Activated T-cell treated with anti-CD3 and anti-CD28 coated beads, Interleukin-2, amount 50 U/mL, for 1 hour (primary cell): Measurements from ENCODE around the gene STX8.
"Not testable (repeated sequence)": the region's sequence is repeated elsewhere in the genome, so short reads cannot be mapped to it uniquely, and the experiment has no call there.

Experiments
- DNase-seq: peaks from one replicate; pipeline ENCODE4 v3.0.0-alpha.2; 2020

The STX8 gene

DNA sequence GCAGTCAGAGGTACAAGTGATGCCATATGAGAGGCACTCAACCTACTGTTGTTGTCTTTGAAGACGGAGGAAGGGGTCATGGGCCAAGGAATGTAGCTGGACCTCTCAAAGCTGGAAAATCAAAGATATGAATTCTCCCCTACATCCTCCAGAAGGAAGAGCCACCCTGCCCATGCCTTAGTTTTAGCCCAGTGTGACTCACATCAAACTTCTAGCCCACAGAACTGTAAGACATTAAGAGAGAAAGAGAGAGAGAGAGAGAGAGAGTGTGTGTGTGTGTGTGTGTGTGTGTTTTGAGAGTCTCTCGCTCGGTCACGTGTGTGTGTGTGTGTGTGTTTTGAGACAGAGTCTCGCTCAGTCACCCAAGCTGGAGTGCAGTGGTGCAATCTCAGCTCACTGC lies 87.1 kb downstream of the STX8 start:
- no peak for DNase-seq

DNA sequence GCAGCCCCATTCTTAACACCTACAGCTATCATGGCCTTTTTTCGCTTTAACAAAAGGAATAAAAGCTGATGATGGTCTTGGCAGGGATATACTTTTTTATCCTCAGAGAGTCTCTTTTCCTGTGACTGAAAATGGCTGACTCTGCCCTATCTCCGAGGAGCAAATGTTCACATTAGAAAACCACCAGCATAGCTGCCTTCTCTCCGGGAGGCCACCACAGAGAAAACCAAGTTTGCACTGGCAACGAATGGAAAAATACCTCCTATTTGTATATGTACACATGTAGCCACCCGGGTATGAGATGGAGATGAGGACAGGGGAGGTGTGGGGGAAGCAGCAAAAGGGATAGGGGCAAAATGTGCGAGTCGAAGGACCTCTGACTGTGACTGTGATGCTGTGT lies 88.2 kb downstream of the STX8 start:
- no peak for DNase-seq

DNA sequence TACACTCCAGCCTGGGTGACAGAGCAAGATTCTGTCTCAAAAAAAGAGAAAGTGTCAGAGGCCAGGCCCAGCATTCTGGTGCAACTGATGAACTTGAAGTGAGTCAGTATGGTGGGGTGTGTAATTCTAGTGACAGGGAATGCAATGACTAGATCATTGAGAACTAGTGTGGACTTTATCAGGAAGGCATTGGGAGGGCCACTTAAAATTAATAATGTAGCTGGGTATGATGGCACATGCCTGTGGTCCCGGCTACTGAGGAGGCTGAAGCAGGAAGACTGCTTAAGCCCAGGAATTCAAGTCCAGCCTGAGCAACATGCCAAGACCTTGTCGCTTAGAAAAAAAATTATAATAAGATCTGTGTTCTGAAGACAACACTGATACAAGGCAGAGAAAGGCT lies 90.8 kb downstream of the STX8 start:
- no peak for DNase-seq

DNA sequence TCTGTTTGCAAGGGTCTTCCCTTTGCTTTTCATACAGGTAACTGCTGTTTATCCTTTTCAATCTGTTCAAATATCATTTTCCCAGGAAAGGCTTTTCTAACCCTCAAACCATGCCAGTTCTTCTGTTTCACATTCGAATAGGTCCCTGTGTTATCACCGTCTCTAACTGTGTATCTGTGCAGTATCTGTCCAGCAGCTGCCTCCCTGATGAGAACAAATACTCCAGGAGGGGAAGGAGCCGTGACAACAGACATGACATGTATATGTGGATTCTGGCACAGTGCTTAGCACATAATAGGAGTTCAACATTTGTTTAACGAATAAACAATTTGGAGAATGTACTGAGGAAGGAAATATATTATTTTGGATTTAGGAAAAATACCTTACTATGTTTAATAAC lies 95.7 kb downstream of the STX8 start:
- DNase-seq, result no peak

DNA sequence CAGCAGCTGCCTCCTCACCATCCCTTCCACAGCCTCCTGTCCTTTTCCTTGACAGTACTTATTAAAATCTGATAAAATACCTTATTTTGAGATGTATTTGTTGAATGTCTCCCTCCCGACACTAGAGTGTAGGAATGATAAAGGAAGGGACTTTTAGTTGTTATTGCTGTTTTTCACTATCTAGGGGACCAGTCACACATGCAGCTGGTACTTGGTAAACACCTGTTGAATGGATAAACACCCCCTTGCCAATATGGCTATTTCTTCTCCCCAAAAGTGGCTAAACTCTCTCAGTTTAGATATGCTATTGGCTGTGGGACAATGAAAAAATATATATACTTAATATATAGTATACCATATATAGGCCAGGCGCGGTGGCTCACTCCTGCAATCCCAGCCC lies 96.7 kb downstream of the STX8 start:
- DNase-seq, result no peak

DNA sequence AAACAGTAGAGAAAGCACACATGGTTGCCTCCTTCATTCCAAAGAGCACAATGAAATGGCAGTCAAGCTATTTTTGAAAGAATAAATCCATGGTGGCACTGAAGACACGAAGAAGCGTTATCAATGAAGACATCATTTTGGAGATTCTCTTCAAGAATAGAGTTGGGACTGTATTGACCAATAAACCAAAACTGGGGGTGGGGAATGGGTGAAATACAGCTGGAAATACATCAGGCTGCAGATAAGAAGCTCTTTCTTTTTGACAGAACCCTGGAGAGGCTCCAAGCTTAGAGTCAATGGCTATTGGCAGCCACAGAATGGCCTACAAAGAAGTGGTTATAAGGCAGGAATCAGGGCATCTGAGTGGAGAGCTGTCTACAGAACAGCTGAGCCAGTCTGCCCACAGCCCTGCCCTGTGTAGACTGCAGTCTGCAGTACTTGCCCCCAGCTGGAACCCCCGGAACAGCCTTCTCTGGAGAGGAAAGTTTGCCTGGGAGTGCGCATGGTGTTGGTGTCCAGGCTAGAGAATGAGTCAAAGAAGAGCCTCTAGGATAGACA lies 100.4 kb downstream of the STX8 start:
- DNase-seq, result no peak

DNA sequence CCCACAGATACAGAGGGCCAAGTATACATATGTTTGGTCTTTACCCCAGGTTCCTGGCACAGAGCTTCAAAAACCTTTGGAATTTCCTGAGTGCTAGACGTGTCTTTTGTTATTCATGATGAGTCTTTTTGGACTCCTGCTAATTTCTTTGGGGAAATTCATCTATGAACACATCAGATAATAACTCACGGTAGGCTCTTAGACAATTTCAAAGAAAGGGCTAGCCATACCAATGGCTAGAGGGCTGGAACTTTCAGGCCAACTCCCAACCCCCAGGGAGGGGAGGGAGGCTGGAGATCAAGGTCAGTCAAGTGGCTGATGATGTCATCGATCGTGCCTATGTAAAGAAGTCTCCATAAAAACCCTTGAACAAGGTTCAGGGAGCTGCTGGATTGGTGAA lies 101.9 kb downstream of the STX8 start:
- no peak for DNase-seq

DNA sequence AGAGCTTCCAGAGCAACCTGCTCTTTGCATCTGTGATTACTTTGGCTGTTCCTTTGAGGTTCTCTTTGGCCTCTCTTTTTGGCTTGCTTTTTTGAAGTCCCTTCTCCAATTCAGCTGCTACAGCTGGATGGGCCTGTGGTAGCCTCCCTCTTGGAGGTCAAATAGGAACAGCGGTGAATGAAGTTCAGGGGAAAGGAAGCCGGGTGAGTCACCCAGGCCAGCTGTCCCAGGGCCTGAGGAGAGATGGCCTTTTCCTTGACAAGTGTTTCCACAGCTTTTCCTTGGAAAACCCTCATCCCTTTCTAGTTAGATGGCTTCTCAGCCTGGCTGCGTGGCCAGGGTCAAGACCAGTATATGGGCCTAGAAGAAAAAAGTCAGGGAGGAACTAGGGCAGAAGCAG lies 103.1 kb downstream of the STX8 start:
- no peak for DNase-seq

DNA sequence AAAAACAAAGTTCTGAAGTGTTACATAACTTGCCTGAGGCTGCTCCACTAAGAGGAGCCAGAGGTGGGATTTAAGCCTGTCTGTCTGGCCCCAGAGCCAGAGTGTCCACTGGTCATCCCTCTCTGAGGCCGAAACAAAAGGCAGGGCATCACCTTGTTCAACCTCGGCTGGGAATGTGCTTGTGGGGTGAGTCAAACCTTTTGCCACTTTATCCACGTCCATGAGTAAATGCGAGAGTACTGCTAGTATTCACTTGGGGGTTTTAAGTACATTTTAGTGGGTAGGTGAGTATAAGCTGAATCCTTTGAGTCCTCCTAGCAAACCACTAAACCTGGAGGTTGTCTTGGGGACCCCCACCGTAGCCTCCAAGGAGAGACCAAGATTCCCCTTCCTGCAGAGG lies 103.5 kb downstream of the STX8 start:
- no peak for DNase-seq

DNA sequence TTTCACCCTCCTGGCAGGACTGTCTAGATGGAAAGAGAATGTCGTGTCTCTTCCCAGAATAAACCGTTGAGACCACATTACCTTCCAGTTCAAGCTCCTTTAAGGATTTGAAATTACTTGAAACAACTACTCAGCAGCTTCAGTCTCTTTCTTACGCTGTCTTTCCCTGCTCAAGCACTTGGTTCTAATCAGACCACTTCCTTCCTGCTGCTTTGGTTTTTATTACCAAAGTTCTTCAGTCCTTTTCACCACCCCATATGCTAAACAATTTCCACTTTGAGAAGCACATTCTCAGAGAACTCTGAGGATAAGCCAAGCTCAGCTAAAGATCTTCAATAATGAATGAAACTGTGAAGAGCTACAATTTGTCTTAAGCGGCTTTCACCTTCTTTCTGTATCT lies 105.4 kb downstream of the STX8 start:
- DNase-seq, result no peak

DNA sequence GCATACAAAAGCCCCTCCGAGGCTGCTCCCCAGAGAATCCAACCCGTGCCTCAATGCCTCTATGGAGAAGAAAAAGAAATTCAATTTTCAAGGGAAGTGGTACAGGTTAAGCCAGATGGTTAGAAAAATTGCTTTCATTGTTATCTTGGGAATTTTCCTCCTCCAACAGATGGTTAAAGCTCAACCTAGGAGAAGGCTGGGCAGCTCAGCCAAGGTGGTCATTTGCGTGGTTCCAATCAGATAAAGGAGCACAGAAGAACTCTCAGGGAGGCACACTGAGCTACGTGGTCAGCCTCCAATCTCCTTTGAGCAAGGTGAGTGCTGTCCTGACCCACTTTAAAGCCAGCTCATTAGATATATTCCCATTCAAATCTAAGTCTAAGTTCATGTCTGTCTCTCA lies 106.7 kb downstream of the STX8 start:
- no peak for DNase-seq

DNA sequence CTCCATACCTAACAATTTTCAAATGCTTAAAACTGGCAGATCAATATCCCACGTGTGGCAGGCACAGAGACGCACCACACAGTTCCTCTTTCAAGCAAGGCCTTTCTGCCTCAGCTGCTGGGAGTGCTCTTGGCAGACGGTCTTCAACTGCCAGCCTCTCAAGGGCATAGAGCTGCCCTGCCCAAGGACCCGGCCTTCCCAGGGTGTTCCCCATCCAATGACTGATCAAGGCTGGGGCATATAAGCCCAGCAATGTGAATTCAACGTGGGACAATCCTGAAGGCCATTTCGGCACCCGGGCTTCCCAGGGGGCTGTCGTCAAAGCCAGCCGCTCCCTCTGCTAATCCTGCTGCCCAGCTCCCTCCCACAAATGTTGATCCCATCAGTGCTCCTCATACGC lies 107.1 kb downstream of the STX8 start:
- no peak for DNase-seq

DNA sequence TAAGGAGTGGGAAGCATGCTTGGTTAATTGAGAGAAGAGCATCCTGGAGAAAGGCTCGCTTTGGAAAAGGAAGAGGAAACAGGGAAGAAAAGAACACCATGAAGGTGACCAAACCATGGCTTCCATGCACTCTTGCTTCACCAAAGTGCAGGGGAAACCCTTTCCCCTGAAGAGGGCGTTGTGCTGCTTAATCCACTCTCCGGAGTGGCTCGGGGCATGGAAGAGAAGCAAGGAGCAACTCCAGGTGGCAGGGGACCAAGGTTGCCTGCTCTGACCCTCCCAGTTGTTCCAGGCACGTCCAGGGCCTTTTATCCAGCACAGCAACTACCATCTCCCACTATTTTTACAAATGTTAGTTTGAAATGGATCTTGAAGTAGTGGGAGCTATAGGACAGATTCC lies 108.1 kb downstream of the STX8 start:
- no peak for DNase-seq

DNA sequence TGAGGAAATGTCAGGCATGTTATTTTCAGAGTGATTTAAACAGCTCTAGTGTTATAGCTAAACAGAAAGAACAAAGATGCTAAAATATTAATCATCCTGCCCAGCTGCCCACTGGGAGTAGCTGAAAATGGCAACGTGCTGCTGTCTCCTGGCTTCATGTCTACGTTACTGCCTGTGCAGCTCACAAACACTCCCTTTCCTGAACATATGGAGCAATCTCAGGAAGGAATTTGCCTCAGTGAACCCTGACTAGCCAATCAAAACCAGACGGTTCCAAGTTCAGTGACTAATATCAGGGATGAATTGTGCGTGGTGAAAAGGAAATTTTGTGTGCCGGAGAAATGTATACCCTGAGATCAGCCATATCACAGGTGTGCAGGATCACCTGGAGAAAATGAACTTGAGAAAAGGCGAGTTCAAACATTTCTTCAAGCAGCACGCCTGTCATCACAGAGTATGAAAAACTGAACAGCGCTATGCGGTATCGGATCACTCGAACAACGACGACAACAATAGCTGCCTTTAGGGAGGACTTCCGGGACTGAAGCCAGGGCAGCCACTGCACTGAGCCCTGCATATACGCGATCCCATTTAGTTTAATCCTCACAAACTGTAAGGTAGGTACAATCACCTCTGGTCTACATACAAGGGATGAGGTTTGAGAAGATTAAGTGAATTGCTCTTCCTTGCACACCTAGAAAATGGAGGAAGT lies 110.3 kb downstream of the STX8 start:
- no peak for DNase-seq

DNA sequence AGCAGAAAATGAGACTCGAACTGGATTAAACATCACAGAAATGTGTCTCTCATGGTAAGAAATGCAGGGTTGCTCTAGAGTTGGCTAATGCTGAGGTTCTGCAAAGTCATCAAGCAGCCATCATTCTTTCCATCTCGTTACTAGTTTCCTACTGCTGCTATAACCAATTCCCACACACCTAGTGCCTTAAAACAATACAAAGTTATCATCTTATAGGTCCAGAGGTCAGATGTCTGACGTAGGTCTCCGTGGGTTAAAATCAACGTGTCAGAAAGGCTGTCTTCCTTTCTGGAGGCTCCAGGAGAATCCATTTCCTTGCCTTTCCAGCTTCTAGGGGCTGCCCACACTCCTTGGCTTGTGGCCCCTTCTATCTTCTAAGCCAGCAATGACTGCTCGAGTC lies 118.6 kb downstream of the STX8 start:
- DNase-seq, result no peak

DNA sequence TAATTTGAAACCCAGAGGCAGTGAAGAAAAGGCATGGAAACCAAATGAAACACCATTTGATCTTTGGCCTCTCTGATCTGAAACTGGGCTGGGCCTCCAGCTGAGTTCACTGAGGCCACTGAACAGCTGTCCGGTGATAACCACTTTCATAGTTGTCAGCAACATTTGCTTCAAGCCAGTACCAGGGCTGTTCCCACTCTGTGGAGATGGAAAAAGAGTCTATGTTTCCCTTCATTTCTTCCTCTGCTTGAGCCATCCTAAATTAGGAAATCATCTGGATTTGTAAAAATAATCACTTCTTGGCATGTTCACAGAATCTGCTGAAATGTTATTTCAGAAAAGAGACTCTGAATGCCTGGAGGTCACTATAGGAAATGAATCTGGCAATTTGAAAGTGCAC lies 119.3 kb downstream of the STX8 start:
- no peak for DNase-seq

DNA sequence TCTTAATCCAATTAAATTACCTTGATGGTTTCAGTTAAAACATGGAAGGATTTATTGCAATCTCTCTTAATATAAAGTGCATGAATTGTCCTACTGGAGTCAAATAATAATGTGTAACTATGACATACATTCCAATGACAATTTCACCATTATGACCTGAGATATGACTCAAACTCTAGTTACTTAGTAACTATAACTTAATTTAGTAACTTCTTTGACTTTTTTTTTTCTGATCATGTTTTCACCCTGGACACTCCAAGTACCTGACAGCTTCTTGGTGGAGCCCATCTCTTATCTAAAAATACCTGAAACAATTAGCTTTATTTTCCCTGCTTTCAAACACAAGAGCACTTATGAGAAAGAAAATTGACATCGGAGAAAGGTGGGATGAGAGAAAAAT lies 123.7 kb downstream of the STX8 start:
- DNase-seq, result no peak

DNA sequence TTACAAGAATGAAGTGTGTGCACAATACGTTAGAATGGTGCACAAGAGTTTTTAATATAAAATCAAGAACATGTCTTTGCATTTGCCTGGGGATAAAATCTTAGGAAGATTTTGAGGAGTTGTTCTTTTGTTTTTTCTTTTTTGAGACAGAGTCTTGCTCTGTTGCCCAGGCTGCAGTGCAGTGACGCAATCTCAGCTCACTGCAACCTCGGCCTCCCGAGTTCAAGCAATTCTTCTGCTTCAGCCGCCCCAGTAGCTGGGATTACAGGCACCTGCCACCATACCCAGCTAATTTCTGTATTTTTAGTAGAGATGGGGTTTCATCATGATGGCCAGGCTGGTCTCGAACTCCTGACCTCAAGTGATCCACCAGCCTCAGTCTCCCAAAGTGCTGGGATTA lies 128.3 kb downstream of the STX8 start:
- not testable (repeated sequence) for DNase-seq

DNA sequence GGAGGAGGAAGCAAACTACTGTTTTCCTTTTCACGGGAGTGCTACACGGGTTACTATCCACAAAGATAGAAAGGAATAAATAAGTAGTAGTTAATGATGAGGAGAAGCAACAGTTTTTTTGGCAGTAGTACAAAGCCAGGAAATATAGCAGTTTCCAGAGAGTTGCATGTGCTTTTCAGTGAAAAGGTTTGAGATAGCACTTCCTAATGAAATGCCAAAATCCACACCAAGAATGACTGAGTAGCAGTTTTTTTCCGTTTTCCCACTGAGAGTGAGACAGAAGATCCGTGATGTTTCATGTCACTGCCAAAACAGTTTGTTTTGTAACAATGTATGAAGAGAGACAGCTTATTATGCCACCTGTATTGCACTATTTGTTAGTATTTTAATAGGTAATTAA lies 129.1 kb downstream of the STX8 start:
- no peak for DNase-seq

DNA sequence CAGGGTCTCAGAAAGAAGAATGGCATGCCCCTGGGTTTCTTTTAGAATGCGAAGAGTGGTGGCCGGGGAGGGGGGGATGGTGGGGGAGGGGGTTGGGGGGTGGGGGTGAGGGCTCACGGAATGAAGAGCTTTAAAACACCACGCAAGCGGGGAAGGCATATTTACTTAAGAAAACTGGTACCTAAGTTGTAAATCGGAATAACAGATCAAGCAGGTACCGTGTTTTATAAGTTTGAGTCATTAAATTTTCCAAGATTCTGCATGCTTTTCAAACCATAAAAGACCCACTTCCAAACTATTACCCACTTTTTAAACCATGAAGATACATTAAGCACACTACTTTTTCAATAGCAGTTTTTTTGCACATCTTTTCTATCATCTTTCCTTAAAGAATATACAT lies 130.2 kb downstream of the STX8 start:
- DNase-seq, result no peak

DNA sequence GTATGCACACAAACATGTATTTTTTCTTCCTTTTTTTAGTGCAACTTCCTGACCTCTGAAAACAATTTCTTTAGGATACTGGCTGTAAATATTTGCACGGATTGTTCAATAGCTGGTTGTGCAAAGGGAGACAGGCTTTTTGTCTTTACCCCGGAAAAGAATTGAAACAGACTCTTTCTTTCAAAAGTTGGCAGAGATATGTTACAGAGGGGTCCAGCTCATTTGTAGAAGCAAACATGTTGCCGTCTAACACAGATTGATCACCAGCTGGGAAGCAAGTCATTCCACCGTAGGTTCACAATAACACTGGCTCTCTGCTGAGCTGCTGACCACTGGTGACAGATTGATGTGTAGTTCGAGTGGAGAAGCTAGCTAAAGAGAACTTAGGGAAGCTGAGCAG lies 130.9 kb downstream of the STX8 start:
- DNase-seq, result no peak

DNA sequence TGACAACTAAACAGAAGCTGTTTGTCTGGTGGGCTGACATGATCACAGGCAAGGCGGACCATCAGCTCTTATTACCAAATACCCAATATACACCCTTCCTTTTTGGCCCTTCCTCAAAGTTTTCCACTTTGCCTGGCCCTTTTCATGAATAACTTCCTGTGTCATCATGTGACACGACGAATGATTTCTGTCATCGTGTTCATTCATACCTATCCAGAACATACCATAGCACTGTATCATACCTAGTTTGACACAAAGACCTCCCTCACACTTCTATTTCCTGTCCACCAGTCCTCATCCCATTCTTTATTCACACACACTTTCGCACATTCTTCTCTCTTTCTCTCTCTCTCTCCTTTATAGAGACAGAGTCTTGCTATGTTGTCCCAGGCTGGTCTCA lies 131.8 kb downstream of the STX8 start:
- DNase-seq, result no peak

DNA sequence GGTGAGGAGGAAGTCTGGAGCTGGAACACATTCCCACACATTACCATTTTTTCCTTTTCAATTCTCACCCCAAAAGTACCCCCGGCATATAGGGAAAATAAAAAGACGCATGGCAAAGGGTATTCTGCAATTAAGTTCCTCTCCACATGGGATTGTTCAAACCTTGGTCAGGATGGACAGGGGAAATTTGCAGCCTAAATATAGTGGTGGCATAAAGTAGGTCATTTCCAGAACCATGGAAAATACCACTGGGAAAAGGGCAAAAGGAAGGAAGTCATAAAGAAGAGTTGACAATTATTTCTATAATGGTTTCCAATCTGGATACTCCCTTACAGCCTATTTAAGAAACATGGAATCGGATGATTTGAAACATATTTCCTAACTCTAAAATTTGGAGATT lies 135.8 kb downstream of the STX8 start:
- no peak for DNase-seq

DNA sequence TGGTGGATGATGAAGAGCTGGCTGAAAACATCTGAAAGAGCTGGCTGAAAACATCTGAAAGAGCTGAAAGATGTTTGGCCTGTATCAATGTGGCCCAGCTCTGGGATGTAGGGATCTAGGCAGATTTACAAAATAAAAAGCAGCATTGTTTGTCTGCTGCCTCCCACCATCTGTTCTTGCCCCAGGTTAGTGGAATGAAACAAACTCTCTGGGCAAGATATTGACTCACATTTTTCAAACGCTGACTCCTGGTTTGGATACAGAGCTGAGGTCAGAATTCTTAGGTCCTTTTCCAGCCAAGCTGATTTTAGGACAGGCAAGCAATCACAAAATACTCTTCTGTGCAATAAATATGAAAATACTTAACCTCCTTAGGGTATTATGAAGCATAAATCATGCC lies 139.0 kb downstream of the STX8 start:
- no peak for DNase-seq

DNA sequence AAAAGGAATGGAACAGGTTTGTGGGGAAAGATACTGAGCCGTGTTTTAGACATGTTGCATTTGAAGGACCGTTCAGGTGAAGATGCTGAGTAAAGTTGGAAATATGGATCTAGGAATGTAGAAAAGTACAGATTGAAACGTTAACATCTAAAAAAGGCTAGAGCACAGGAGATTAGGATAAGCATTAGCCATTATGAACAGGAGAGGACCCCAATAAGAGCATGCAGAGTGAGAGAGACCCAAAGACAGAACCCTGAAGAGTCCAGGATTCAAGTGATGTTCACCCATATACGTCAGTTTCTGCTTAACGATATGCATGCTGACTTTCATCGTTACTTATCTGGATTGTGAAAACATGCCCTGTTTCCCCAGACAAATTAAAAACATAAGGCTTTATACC lies 140.5 kb downstream of the STX8 start:
- DNase-seq, result no peak
